CD4-positive, alpha-beta T cell (primary cell): Measurements from ENCODE around the gene ATP5MC2. TPM values are rescaled to one million over a fixed set of nuclear protein-coding genes. Genes with fewer than 3 reads are reported as not detected.
"Not testable (repeated sequence)": the region's sequence is repeated elsewhere in the genome, so short reads cannot be mapped to it uniquely, and the experiment has no call there.

Source experiments
- ATAC-seq: fragments of 200-7000 bp; cut with Tn5 transposase; one replicate; pipeline ENCODE4 v1.10.0; 2022; ENCODE audit warnings: mild to moderate bottlenecking; ENCODE audit not compliant: poor library complexity
- CTCF ChIA-PET: fragments of 350-600 bp; sonication (Branson Sonifier 250); formaldehyde crosslinking; loops from one replicate; lab custom pipeline; 2021; ENCODE audit warnings: antibody characterized with exemption, inconsistent platforms; lab: Charles Lee
- POLR2A ChIA-PET: fragments of 350-600 bp; sonication (Branson Sonifier 250); formaldehyde crosslinking; loops from one replicate; lab custom pipeline; 2021; ENCODE audit warnings: antibody characterized with exemption, inconsistent platforms; lab: Charles Lee
- DNase-seq, 14 experiments: peaks; one replicate each; pipeline ENCODE4 v3.0.0-alpha.2; 2013 to 2020; ENCODE audit warnings: mixed read lengths in 2 of 14
- H3K27ac ChIP-seq, 2 donors: one replicate each; pipeline versions ENCODE4 v1.5.1 to v1.7.0; 2013; ENCODE audit warnings: low read length in 2 of 2, low read depth in 1 of 2, mild to moderate bottlenecking in 1 of 2
- H3K27me3 ChIP-seq, 2 experiments: 1 replicate in 1 of 2; 2 replicates in 1 of 2; pipeline versions ENCODE4 v1.6.1 to v1.7.0; 2013; ENCODE audit warnings: low read length in 2 of 2, control low read depth in 1 of 2, mild to moderate bottlenecking in 1 of 2, moderate library complexity in 1 of 2; ENCODE audit not compliant: insufficient read depth in 2 of 2, control insufficient read depth in 1 of 2
- H3K36me3 ChIP-seq: one replicate; pipeline ENCODE4 v1.6.1; 2013; ENCODE audit warnings: low read length, control low read depth; ENCODE audit not compliant: insufficient read depth
- H3K4me1 ChIP-seq: one replicate; pipeline ENCODE4 v1.6.1; 2013; ENCODE audit warnings: low read length, control low read depth; ENCODE audit not compliant: insufficient read depth
- H3K4me3 ChIP-seq: one replicate; pipeline ENCODE4 v1.5.1; 2013; ENCODE audit warnings: mild to moderate bottlenecking, low read length, moderate library complexity
- H3K9me3 ChIP-seq, 2 experiments: 1 replicate in 1 of 2; 2 replicates in 1 of 2; pipeline versions ENCODE4 v1.6.1 to v1.7.0; 2013; ENCODE audit warnings: low read length in 2 of 2, mild to moderate bottlenecking in 2 of 2, control low read depth in 1 of 2, moderate library complexity in 1 of 2; ENCODE audit not compliant: control insufficient read depth in 1 of 2, insufficient read depth in 1 of 2
- H3K27ac Mint-ChIP-seq: one replicate; pipeline ENCODE4 v1.8.0; 2020; ENCODE audit warnings: mixed read lengths
- H3K27me3 Mint-ChIP-seq: one replicate; pipeline ENCODE4 v1.8.0; 2021; ENCODE audit warnings: mixed read lengths
- H3K36me3 Mint-ChIP-seq: one replicate; pipeline ENCODE4 v1.8.0; 2021; ENCODE audit warnings: low read depth, mixed read lengths
- H3K4me1 Mint-ChIP-seq: one replicate; pipeline ENCODE4 v1.8.0; 2021; ENCODE audit warnings: low read depth, mixed read lengths
- H3K4me3 Mint-ChIP-seq: one replicate; pipeline ENCODE4 v1.8.0; 2020; ENCODE audit warnings: mild to moderate bottlenecking, mixed read lengths
- H3K9me3 Mint-ChIP-seq: one replicate; pipeline ENCODE4 v1.8.0; 2020; ENCODE audit warnings: mixed read lengths
- CTCF ChIP-seq: fragments of 200-600 bp; IDR thresholded peaks from one replicate; pipeline ENCODE4 v1.8.0; 2022; ENCODE audit warnings: antibody characterized with exemption, mild to moderate bottlenecking
- intact Hi-C, 2 experiments: fragments of 100-400 bp; cut with DNase I in 1 of 2; cut with micrococcal nuclease in 1 of 2; formaldehyde crosslinking; loops; one replicate each; pipeline versions ENCODE4 v1.15.1 to v1.9.0; 2023 to 2025; cut with DNase I, micrococcal nuclease
- total RNA-seq, 174 experiments: library from RNA in 2 of 174; stranded (reverse) in 2 of 174; gene quantifications; one replicate each; pipeline ENCODE4 v1.2.3 and lab custom pipeline; 2021 to 2026

Gene ATP5MC2
- total RNA-seq, 2 experiments from 2014 or later = 235 to 245 TPM

DNA sequence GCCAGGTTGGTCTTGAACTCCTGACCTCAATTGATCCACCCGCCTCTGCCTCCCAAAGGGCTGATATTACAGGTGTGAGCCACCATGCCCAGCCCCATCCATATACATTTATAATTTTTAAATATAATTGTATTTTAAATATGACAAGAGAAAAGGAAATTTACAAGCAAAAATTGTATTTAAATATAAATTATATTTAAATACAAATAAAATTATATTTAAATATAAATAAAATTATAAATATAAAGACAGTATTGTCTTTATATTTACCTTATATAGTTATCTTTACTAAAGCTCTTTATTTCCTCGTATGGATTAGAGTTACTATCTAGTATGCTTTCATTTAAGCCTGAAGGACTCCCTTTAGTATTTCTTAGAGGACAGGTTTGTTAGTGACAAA, 37.8 kb downstream of the ATP5MC2 start:
- no peaks in the 10 kb centered on the region for H3K9me3 ChIP-seq
- ChIA-PET CTCF (no interaction called here), POLR2A (no interaction called here)
- H3K27ac ChIP-seq = no peak overlapping the region
- Mint-ChIP-seq H3K27me3 (no peaks in the 10 kb centered on the region), H3K4me1 (no peaks in the 10 kb centered on the region), H3K27ac (no peak overlapping the region), H3K9me3 (no peaks in the 10 kb centered on the region), H3K36me3 (no peaks in the 10 kb centered on the region), H3K4me3 (no peak overlapping the region)
- no peaks in the 10 kb centered on the region for H3K36me3 ChIP-seq
- no peak for TF ChIP-seq CTCF
- intact Hi-C loops = no loop called here
- no peaks in the 10 kb centered on the region for H3K4me1 ChIP-seq
- no peak for ATAC-seq
- no peak for DNase-seq
- H3K27me3 ChIP-seq = no peaks in the 10 kb centered on the region
- no peak overlapping the region for H3K4me3 ChIP-seq

DNA sequence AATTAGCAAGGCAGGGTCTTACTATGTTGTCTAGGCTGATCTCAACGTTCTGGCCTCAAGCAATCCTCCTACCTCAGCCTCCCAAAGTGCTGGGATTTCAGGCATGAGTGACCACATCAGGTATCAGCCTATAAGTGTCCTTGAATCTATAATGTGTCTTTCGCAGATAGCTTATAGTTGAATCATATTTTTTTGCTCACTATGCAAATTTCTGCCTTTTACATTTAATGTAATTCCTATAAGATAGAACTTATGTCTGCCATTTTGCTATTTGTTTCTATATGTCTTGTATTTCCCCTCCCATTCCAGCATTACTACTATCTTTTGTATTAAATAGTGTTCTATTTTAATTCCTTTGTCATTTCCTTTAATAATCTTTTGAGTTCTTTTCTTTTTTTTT, 39.2 kb downstream of the ATP5MC2 start:
- H3K4me3 ChIP-seq = no peak overlapping the region
- DNase-seq (no peak), ATAC-seq (no peak)
- H3K27me3 Mint-ChIP-seq = no peaks in the 10 kb centered on the region
- CTCF ChIA-PET = no interaction called here
- H3K27me3 ChIP-seq = no peaks in the 10 kb centered on the region
- H3K9me3 ChIP-seq = no peaks in the 10 kb centered on the region
- intact Hi-C loops = no loop called here
- no peak overlapping the region for H3K4me3 Mint-ChIP-seq
- H3K4me1 Mint-ChIP-seq = no peaks in the 10 kb centered on the region
- H3K36me3 ChIP-seq = no peaks in the 10 kb centered on the region
- no peaks in the 10 kb centered on the region for H3K9me3 Mint-ChIP-seq
- H3K4me1 ChIP-seq = no peaks in the 10 kb centered on the region
- POLR2A ChIA-PET = no interaction called here
- no peaks in the 10 kb centered on the region for H3K36me3 Mint-ChIP-seq
- no peak overlapping the region for H3K27ac ChIP-seq
- no peak for TF ChIP-seq CTCF
- H3K27ac Mint-ChIP-seq = no peak overlapping the region

- DNase-seq, H3K4me1 ChIP-seq, H3K4me1 Mint-ChIP-seq, H3K27ac Mint-ChIP-seq, H3K9me3 ChIP-seq, CTCF ChIA-PET, H3K36me3 Mint-ChIP-seq, H3K4me3 ChIP-seq, H3K4me3 Mint-ChIP-seq, ATAC-seq, H3K36me3 ChIP-seq, H3K27ac ChIP-seq, H3K27me3 Mint-ChIP-seq, H3K9me3 Mint-ChIP-seq, intact Hi-C loops, H3K27me3 ChIP-seq: not testable (repeated sequence)
- POLR2A ChIA-PET = interaction anchor here (0.7 kb wide), 1 partner anchor 255 kb away, joined by 3 read pairs; no protein-coding TSS in a partner anchor
These were observed 40.2 kb downstream of the ATP5MC2 start for GRCh38 chr12:53635708-53636107.

DNA sequence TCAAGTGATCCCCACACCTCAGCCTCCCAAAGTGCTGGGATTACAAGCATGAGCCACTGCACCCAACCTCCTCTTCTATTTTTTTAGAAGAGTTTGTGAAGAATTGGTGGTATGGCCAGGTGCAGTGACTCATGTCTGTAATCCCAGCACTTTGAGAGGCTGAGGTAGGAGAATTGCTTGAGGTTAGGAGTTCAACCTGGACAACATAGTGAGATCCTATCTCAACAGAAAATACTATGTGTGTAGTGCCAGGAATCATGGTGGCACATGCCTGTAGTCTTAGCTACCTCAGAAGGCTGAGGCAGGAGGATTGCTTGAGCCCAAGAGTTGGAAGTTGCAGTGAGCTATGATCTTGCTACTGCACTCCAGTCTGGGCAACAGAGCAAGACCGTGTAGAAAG, 44.2 kb downstream of the ATP5MC2 start:
- no peaks in the 10 kb centered on the region for H3K9me3 Mint-ChIP-seq
- no peak overlapping the region for H3K4me3 Mint-ChIP-seq
- H3K27ac ChIP-seq = no peak overlapping the region
- POLR2A ChIA-PET = no interaction called here
- H3K27me3 ChIP-seq = no peaks in the 10 kb centered on the region
- H3K9me3 ChIP-seq = no peaks in the 10 kb centered on the region
- no peak for TF ChIP-seq CTCF
- H3K4me1 ChIP-seq = peaks cover 6% of the 10 kb centered on the region
- no peaks in the 10 kb centered on the region for H3K36me3 Mint-ChIP-seq
- CTCF ChIA-PET = no interaction called here
- no peak overlapping the region for H3K4me3 ChIP-seq
- ATAC-seq (no peak), DNase-seq (no peak)
- intact Hi-C loops = no loop called here
- no peaks in the 10 kb centered on the region for H3K36me3 ChIP-seq
- H3K4me1 Mint-ChIP-seq = peaks cover 8% of the 10 kb centered on the region
- H3K27ac Mint-ChIP-seq = no peak overlapping the region
- H3K27me3 Mint-ChIP-seq = no peaks in the 10 kb centered on the region
